SK-N-SH (cell line): ENCODE data around the gene UST.
"Not testable (repeated sequence)": the region's sequence is repeated elsewhere in the genome, so short reads cannot be mapped to it uniquely, and the experiment has no call there.

Experiments used
- FOSL2 ChIP-seq: IDR thresholded peaks from 2 replicates; pipeline ENCODE4 v1.4.0; 2012; ENCODE audit warnings: low read depth, mild to moderate bottlenecking, moderate library complexity, borderline replicate concordance
- POLR2AphosphoS5 ChIP-seq: IDR thresholded peaks from 2 replicates; pipeline ENCODE4 v1.6.1; 2012; ENCODE audit warnings: low read depth, low read length
- RAD21 ChIP-seq: IDR thresholded peaks from 2 replicates; pipeline ENCODE4 v1.6.1; 2012; ENCODE audit warnings: mild to moderate bottlenecking, low read length
- TF ChIP-seq, protein P1 (sequence below): fragments of 200-600 bp; sonication (generic); IDR thresholded peaks from 2 replicates; pipeline ENCODE4 v1.6.1; 2017; ENCODE audit warnings: antibody characterized with exemption, mild to moderate bottlenecking, moderate library complexity
- TF ChIP-seq, protein P2 (sequence below): IDR thresholded peaks from 2 replicates; pipeline ENCODE4 v1.4.0; 2012; ENCODE audit warnings: low read depth

DNA sequence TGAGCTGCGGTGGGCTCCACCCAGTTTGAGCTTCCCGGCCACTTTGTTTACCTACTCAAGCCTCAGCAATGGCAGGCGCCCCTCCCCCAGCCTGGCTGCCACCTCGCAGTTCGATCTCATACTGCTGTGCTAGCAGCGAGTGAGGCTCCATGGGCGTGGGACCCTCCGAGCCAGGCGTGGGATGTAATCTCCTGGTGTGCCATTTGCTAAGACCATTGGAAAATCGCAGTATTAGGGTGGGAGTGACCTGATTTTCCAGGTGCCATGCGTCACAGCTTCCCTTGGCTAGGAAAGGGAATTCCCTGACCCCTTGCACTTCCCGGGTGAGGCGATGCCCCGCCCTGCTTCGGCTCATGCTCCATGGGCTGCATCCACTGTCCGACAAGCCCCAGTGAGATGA lies 117.3 kb downstream of the UST start:
- TF ChIP-seq, protein P1, sequence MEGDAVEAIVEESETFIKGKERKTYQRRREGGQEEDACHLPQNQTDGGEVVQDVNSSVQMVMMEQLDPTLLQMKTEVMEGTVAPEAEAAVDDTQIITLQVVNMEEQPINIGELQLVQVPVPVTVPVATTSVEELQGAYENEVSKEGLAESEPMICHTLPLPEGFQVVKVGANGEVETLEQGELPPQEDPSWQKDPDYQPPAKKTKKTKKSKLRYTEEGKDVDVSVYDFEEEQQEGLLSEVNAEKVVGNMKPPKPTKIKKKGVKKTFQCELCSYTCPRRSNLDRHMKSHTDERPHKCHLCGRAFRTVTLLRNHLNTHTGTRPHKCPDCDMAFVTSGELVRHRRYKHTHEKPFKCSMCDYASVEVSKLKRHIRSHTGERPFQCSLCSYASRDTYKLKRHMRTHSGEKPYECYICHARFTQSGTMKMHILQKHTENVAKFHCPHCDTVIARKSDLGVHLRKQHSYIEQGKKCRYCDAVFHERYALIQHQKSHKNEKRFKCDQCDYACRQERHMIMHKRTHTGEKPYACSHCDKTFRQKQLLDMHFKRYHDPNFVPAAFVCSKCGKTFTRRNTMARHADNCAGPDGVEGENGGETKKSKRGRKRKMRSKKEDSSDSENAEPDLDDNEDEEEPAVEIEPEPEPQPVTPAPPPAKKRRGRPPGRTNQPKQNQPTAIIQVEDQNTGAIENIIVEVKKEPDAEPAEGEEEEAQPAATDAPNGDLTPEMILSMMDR: not testable (repeated sequence)
- not testable (repeated sequence) for TF ChIP-seq FOSL2, RAD21, POLR2AphosphoS5
- TF ChIP-seq, protein P2, sequence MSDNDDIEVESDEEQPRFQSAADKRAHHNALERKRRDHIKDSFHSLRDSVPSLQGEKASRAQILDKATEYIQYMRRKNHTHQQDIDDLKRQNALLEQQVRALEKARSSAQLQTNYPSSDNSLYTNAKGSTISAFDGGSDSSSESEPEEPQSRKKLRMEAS: not testable (repeated sequence)
